Measurements from ENCODE around the gene PPP2R3A. TPM values are rescaled to one million over a fixed set of nuclear protein-coding genes. Genes with fewer than 3 reads are reported as not detected.

The PPP2R3A gene
- total RNA-seq, 1 donor from 2014 or later, result 16.5 TPM

GRCh38 chr3:136195258-136196063 lies 229.9 kb downstream of the PPP2R3A start:
- TF ChIP-seq, protein P1, sequence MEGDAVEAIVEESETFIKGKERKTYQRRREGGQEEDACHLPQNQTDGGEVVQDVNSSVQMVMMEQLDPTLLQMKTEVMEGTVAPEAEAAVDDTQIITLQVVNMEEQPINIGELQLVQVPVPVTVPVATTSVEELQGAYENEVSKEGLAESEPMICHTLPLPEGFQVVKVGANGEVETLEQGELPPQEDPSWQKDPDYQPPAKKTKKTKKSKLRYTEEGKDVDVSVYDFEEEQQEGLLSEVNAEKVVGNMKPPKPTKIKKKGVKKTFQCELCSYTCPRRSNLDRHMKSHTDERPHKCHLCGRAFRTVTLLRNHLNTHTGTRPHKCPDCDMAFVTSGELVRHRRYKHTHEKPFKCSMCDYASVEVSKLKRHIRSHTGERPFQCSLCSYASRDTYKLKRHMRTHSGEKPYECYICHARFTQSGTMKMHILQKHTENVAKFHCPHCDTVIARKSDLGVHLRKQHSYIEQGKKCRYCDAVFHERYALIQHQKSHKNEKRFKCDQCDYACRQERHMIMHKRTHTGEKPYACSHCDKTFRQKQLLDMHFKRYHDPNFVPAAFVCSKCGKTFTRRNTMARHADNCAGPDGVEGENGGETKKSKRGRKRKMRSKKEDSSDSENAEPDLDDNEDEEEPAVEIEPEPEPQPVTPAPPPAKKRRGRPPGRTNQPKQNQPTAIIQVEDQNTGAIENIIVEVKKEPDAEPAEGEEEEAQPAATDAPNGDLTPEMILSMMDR (conservative IDR thresholded peaks at IDR 0.05), result no peak
- H3K9me3 Mint-ChIP-seq, result peaks cover 5% of the 10 kb centered on the region
- peaks cover 29% of the 10 kb centered on the region for H3K4me1 Mint-ChIP-seq (ENCODE audit: unreplicated experiment)
- peak overlapping the region; percentile 95 for H3K4me3 Mint-ChIP-seq
- peaks cover 5% of the 10 kb centered on the region for H3K27me3 Mint-ChIP-seq
- peaks cover 11% of the 10 kb centered on the region for H3K36me3 Mint-ChIP-seq
- H3K27ac Mint-ChIP-seq, result peak overlapping the region; percentile 98
- peak; percentile 86 for DNase-seq (ENCODE audit: extremely low spot score, unreplicated experiment)

- H3K4me3 Mint-ChIP-seq, result peak within 1 kb of the TSS; percentile 95
- TF ChIP-seq, protein P1 (conservative IDR thresholded peaks at IDR 0.05), result no peak
- H3K27ac Mint-ChIP-seq, result peak within 1 kb of the TSS; percentile 98
- peaks cover 6% of the 10 kb centered on the region for H3K36me3 Mint-ChIP-seq
- H3K9me3 Mint-ChIP-seq, result no peaks in the 10 kb centered on the region
- DNase-seq (ENCODE audit: extremely low spot score, unreplicated experiment), result no peak
- peaks cover 5% of the 10 kb centered on the region for H3K27me3 Mint-ChIP-seq
- H3K4me1 Mint-ChIP-seq (ENCODE audit: unreplicated experiment), result peaks cover 25% of the 10 kb centered on the region
These were observed 230.5 kb downstream of the PPP2R3A start, which contains the start of gene MSL2 for GRCh38 chr3:136196064-136196400. TSS of gene MSL2 (minus strand) at chr3:136196335. CDS start at chr3:136195113, 1,222 bp downstream.

DNA sequence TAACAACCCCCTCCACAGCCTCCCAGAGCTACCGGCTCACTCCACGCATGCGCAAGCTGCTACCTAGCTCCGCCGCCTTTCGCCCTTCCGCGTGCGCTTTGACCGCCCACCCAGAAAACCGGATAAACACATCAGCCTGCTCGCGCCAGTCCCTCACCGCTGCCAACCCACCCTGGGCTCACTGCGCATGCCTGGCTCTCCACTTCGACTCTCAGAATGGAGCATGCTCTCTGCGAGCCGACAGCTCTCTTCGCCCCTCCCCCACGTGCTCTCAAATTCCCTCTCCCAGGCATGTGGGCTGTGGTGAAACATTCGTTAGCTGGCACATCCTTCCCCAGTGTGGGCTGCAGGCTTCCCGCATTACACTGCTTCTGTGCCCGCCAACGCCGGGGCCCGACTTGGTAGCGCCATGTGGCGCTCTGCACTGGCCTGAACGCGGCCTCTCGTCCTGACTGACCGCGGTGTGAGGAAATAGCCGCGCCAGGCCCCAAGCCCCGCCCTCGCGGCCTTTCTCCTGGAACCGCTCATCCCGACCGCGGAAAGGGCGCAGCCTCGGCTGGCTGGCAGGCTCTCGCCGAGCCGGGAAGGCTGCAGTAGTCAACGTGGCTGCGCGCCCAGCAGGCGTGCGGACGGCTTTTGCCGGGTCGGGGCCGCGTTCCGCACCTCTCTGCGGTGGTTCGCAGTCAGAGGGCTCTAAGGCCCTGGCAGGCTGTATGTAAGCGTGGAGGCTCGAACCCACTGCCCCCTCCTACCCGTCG lies 231.1 kb downstream of the PPP2R3A start:
- peaks cover 23% of the 10 kb centered on the region for H3K4me1 Mint-ChIP-seq (ENCODE audit: unreplicated experiment)
- TF ChIP-seq, protein P1 (conservative IDR thresholded peaks at IDR 0.05), result no peak
- peaks cover 5% of the 10 kb centered on the region for H3K27me3 Mint-ChIP-seq
- no peaks in the 10 kb centered on the region for H3K9me3 Mint-ChIP-seq
- peak overlapping the region; percentile 95 for H3K4me3 Mint-ChIP-seq
- peak; percentile 99 for DNase-seq (ENCODE audit: extremely low spot score, unreplicated experiment)
- H3K27ac Mint-ChIP-seq, result peak overlapping the region; percentile 98
- peaks cover 6% of the 10 kb centered on the region for H3K36me3 Mint-ChIP-seq

DNA sequence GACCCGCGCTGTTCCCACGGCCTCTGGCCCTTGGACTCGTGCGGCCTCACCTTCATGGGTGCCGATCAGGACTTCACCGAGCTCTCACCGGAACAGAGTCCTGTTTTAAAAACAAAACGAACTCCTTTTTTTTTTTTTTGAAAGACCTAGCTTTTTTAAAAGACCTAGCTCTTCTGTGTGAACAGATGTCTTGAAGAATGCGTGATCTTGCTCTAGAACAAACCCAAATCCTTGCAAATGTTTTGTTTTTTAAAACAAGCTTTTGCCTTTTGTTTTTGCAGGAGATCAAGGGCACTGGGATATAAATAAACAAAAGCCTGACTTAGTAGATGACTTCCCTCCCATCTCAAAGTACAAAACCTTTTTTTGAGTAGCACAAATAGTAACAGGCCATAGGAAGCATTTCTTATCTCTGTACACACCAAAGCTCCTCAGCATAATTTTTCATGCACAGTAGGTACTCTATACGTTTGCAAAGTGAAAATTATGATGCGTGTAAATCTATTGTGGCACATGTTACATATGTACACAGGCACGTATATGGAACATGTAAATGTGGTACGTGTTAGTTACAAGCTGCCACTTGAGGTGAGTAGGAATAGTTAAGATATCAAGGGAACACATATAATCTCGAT lies 231.7 kb downstream of the PPP2R3A start:
- H3K27me3 Mint-ChIP-seq, result peaks cover 5% of the 10 kb centered on the region
- H3K36me3 Mint-ChIP-seq, result peaks cover 6% of the 10 kb centered on the region
- DNase-seq (ENCODE audit: extremely low spot score, unreplicated experiment), result no peak
- TF ChIP-seq, protein P1 (conservative IDR thresholded peaks at IDR 0.05), result no peak
- H3K27ac Mint-ChIP-seq, result peak overlapping the region; percentile 98
- no peaks in the 10 kb centered on the region for H3K9me3 Mint-ChIP-seq
- peak overlapping the region; percentile 95 for H3K4me3 Mint-ChIP-seq
- peaks cover 16% of the 10 kb centered on the region for H3K4me1 Mint-ChIP-seq (ENCODE audit: unreplicated experiment)

Other genes starting within 250 kb of the PPP2R3A start
- gene MSL2, start 230.6 kb downstream of the PPP2R3A start, total RNA-seq (ENCODE audit: low replicate concordance), result 33.7 and 38.4 TPM in 2 replicates

Data from type B pancreatic cell (in vitro differentiated cells).